K562 (cell line): ENCODE results near the gene MPRIP. TPM values are rescaled to one million over a fixed set of nuclear protein-coding genes. Genes with fewer than 3 reads are reported as not detected.
A peak's percentile ranks its signal among the peaks of the same experiment; 100 is the strongest.

Experiments
- ATF7 ChIP-seq: fragments of 450-650 bp; IDR thresholded peaks from 2 replicates; pipeline ENCODE4 v1.7.1; 2014; ENCODE audit warnings: mild to moderate bottlenecking, moderate library complexity
- CBFA2T3 ChIP-seq: fragments of 450-650 bp; IDR thresholded peaks from 2 replicates; pipeline ENCODE4 v1.6.1; 2017
- CBFB ChIP-seq: sonication (generic); formaldehyde crosslinking; IDR thresholded peaks from 2 replicates; pipeline ENCODE4 v1.4.0; 2020; ENCODE audit warnings: mild to moderate bottlenecking, missing genetic modification reagents
- CBX5 ChIP-seq: IDR thresholded peaks from 2 replicates; pipeline ENCODE4 v1.6.1; 2014; ENCODE audit warnings: low read depth, borderline replicate concordance
- CGGBP1 ChIP-seq: fragments of 250-450 bp; sonication (Bioruptor Pico); IDR thresholded peaks from 2 replicates; pipeline ENCODE4 v1.9.0; 2021; ENCODE audit warnings: mild to moderate bottlenecking
- CHD4 ChIP-seq: fragments of 200-600 bp; sonication (generic); IDR thresholded peaks from 3 replicates; pipeline ENCODE4 v1.6.1; 2012; ENCODE audit warnings: low read depth, mild to moderate bottlenecking, mixed read lengths, low read length, inconsistent platforms; ENCODE audit not compliant: insufficient read depth, insufficient replicate concordance, poor library complexity, severe bottlenecking
- CREM ChIP-seq: IDR thresholded peaks from 2 replicates; pipeline ENCODE4 v1.6.1; 2014; ENCODE audit warnings: antibody characterized with exemption, low read depth
- GTF2E2 ChIP-seq: fragments of 200-800 bp; sonication (Bioruptor generic); IDR thresholded peaks from 2 replicates; pipeline ENCODE4 v1.6.1; 2016; ENCODE audit warnings: missing genetic modification characterization, missing compliant biosample characterization
- HDAC1 ChIP-seq, 2 experiments: fragments of 450-650 bp; IDR thresholded peaks; 2 replicates each; pipeline ENCODE4 v1.6.1; 2016 to 2017; ENCODE audit warnings: inconsistent platforms in 1 of 2, mild to moderate bottlenecking in 1 of 2, moderate library complexity in 1 of 2
- HLTF ChIP-seq: fragments of 450-650 bp; IDR thresholded peaks from 2 replicates; pipeline ENCODE4 v1.6.1; 2016
- NCOA4 ChIP-seq: fragments of 450-650 bp; IDR thresholded peaks from 2 replicates; pipeline ENCODE4 v1.6.1; 2018; ENCODE audit warnings: mild to moderate bottlenecking; ENCODE audit not compliant: partially characterized antibody
- NFATC3 ChIP-seq: fragments of 450-650 bp; IDR thresholded peaks from 2 replicates; pipeline ENCODE4 v1.6.1; 2017; ENCODE audit warnings: mild to moderate bottlenecking
- PTBP1 ChIP-seq: fragments of 200-400 bp; formaldehyde crosslinking; IDR thresholded peaks from 2 replicates; pipeline ENCODE4 v1.6.1; 2017; ENCODE audit warnings: low read depth, low read length
- RBM34 ChIP-seq: fragments of 200-400 bp; formaldehyde crosslinking; IDR thresholded peaks from 2 replicates; pipeline ENCODE4 v1.6.1; 2018; ENCODE audit warnings: low read length, borderline replicate concordance; ENCODE audit not compliant: insufficient read depth
- WHSC1 ChIP-seq: IDR thresholded peaks from one replicate; pipeline ENCODE4 v1.6.1; 2012; ENCODE audit warnings: low read length, control low read depth, inconsistent platforms
- ZBED1 ChIP-seq: IDR thresholded peaks from 2 replicates; pipeline ENCODE4 v1.6.1; 2014
- ZBTB1 ChIP-seq: sonication (generic); formaldehyde crosslinking; IDR thresholded peaks from 2 replicates; pipeline ENCODE4 v1.8.1; 2023; ENCODE audit warnings: missing genetic modification reagents, low read depth, mild to moderate bottlenecking, borderline replicate concordance
- ZFX ChIP-seq: sonication (generic); formaldehyde crosslinking; IDR thresholded peaks from 2 replicates; pipeline ENCODE4 v1.8.0; 2022; ENCODE audit warnings: mild to moderate bottlenecking, missing genetic modification reagents, moderate library complexity
- ZNF174 ChIP-seq: fragments of 250-450 bp; sonication (Bioruptor Pico); IDR thresholded peaks from 2 replicates; pipeline ENCODE4 v1.4.0; 2020; ENCODE audit warnings: mild to moderate bottlenecking
- ZNF778 ChIP-seq: fragments of 450-650 bp; formaldehyde crosslinking; IDR thresholded peaks from 2 replicates; pipeline ENCODE4 v1.4.0; 2020; ENCODE audit warnings: mild to moderate bottlenecking, moderate library complexity
- polyA plus RNA-seq, 8 experiments: library from polyadenylated mRNA; depleted of rRNA in 4 of 8; stranded (reverse) in 5 of 8; unstranded in 3 of 8; fragments of >200 nt; fragmentation: Nextera tagmentation in 2 of 8; fragmentation: Illumina TruSeq in 1 of 8; extraction: Ambion mirVana in 2 of 8; extraction: Trizol in 1 of 8; gene quantifications; 2 replicates each; pipeline versions ENCODE4 v1.2.1 to v1.2.3, GENCODE V29; 2011 to 2014; ENCODE audit warnings: inconsistent platforms in 1 of 8, missing spikeins in 1 of 8
- total RNA-seq, 7 experiments: library from RNA; depleted of rRNA in 6 of 7; stranded (reverse); fragments of >200 nt in 6 of 7; fragmentation: Illumina TruSeq in 2 of 7; extraction: Trizol in 2 of 7; gene quantifications; 2 replicates each; pipeline versions ENCODE4 v1.2.1 to v1.2.3, GENCODE V29; 2011 to 2021; ENCODE audit warnings: low replicate concordance in 1 of 7
- TF ChIP-seq, protein P1 (sequence below): fragments of 250-450 bp; sonication (Bioruptor Pico); IDR thresholded peaks from 2 replicates; pipeline ENCODE4 v1.4.0; 2020
- TF ChIP-seq, protein P2 (sequence below), 3 experiments: fragments of 200-800 bp in 1 of 3; fragments of 250-450 bp in 1 of 3; fragments of 450-650 bp in 1 of 3; sonication (Bioruptor Pico) in 1 of 3; sonication (Bioruptor generic) in 1 of 3; formaldehyde crosslinking in 1 of 3; IDR thresholded peaks; 2 replicates each; pipeline versions ENCODE4 v1.6.1 to v1.8.0; 2016 to 2022; ENCODE audit warnings: mild to moderate bottlenecking in 2 of 3, missing genetic modification characterization in 2 of 3, missing compliant biosample characterization in 1 of 3, moderate library complexity in 1 of 3

Gene MPRIP
- total and polyA plus RNA-seq, 9 of the 15 experiments (the other 6 are each of a cell fraction or from before 2014, with no cell fraction given) = 10.0 to 72.6 (median 30.1) TPM

DNA sequence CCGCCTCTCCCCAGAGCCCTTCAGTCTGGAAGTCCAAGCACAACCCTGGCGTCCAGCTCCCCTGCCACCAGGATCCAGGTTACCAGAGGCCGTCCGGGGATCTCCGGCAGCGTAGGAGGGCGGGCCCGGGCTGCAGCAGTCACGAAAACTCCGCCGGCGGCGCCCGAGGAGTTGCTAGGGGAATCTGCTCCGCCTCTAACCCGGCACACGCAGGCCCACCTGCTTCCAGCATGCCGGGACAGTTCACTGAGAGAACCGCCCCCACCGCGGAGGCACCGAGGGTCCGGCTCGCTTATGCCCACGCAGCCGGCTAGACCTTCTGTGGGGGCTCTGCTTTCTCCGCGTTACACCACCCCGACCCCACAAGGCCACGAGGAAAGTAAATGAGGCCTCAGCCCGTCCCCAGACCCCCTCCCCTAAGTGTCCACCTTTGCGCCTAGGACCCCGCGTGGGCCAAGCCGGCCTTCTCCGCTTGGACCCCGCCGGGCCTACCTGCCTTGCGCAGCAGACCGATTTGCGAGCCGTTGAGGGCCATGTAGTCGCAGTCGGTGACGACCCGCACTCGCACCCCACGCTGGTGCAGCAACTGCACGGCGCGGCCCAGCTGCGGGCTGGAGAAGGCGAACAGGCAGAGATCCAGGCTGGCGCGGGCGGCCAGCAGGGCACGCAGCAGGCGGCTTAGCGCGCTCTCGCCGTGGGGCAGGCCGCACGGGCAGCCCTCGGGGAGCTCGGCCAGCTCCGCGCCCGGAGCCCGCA lies 163.3 kb downstream of the MPRIP start (continued):
- TF ChIP-seq, protein P1, sequence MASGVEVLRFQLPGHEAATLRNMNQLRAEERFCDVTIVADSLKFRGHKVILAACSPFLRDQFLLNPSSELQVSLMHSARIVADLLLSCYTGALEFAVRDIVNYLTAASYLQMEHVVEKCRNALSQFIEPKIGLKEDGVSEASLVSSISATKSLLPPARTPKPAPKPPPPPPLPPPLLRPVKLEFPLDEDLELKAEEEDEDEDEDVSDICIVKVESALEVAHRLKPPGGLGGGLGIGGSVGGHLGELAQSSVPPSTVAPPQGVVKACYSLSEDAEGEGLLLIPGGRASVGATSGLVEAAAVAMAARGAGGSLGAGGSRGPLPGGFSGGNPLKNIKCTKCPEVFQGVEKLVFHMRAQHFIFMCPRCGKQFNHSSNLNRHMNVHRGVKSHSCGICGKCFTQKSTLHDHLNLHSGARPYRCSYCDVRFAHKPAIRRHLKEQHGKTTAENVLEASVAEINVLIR (CRISPR knock-in tag) = no peak
- TF ChIP-seq GTF2E2 (no peak), CHD4 (no peak), ATF7 (no peak), NFATC3 (no peak), CREM (peak; percentile 16; the same call in 1 of the 2 replicates), ZBED1 (no peak), WHSC1 (no peak), HDAC1 (IDR thresholded peaks at IDR 0.05) (0 out of 4 replicates have a peak, but pooled peaks of 1 of the 2 experiments have one; percentile 42), NCOA4 (no peak), CGGBP1 (CRISPR knock-in tag) (no peak), PTBP1 (no peak), ZNF778 (CRISPR knock-in tag) (no peak), CBFA2T3 (no peak), ZNF174 (CRISPR knock-in tag) (no peak), RBM34 (no peak), ZBTB1 (CRISPR knock-in tag) (no peak), HLTF (no peak), CBFB (CRISPR knock-in tag) (0 out of 2 replicates have a peak, but pooled peaks have one; percentile 21), CBX5 (no peak), ZFX (CRISPR knock-in tag) (peak; percentile 70)
- TF ChIP-seq, protein P2, sequence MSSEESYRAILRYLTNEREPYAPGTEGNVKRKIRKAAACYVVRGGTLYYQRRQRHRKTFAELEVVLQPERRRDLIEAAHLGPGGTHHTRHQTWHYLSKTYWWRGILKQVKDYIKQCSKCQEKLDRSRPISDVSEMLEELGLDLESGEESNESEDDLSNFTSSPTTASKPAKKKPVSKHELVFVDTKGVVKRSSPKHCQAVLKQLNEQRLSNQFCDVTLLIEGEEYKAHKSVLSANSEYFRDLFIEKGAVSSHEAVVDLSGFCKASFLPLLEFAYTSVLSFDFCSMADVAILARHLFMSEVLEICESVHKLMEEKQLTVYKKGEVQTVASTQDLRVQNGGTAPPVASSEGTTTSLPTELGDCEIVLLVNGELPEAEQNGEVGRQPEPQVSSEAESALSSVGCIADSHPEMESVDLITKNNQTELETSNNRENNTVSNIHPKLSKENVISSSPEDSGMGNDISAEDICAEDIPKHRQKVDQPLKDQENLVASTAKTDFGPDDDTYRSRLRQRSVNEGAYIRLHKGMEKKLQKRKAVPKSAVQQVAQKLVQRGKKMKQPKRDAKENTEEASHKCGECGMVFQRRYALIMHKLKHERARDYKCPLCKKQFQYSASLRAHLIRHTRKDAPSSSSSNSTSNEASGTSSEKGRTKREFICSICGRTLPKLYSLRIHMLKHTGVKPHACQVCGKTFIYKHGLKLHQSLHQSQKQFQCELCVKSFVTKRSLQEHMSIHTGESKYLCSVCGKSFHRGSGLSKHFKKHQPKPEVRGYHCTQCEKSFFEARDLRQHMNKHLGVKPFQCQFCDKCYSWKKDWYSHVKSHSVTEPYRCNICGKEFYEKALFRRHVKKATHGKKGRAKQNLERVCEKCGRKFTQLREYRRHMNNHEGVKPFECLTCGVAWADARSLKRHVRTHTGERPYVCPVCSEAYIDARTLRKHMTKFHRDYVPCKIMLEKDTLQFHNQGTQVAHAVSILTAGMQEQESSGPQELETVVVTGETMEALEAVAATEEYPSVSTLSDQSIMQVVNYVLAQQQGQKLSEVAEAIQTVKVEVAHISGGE (CRISPR knock-in tag; IDR thresholded peaks at IDR 0.05) = 0 out of 6 replicates have a peak, but pooled peaks of 1 of the 3 experiments have one; percentile 41
